Lung (tissue), 16 donors: ENCODE measurements around the gene SCARB2. TPM values are rescaled to one million over a fixed set of nuclear protein-coding genes. Genes with fewer than 3 reads are reported as not detected.
A peak's percentile ranks its signal among the peaks of the same experiment; 100 is the strongest.

Experiments used
- ATAC-seq: fragments of 200-7000 bp; cut with Tn5 transposase; one replicate; pipeline ENCODE4 v1.9.1; 2020; ENCODE audit warnings: moderate number of reproducible peaks; ENCODE audit not compliant: insufficient read depth, low FRiP score
- DNase-seq, 3 donors: peaks; one replicate each; pipeline ENCODE4 v3.0.0-alpha.2; 2013 to 2017
- H3K27ac ChIP-seq, 2 donors: one replicate each; pipeline ENCODE4 v1.5.1; 2013; ENCODE audit warnings: mild to moderate bottlenecking in 2 of 2, moderate library complexity in 2 of 2, control low read depth in 1 of 2, inconsistent platforms in 1 of 2, low read depth in 1 of 2, low read length in 1 of 2
- H3K27me3 ChIP-seq, 3 donors: one replicate each; pipeline ENCODE4 v1.5.1; 2013; ENCODE audit warnings: low read length in 2 of 3; ENCODE audit not compliant: control insufficient read depth in 3 of 3, insufficient read depth in 3 of 3
- H3K36me3 ChIP-seq, 4 donors: one replicate each; pipeline ENCODE4 v1.5.1; 2013; ENCODE audit warnings: low read length in 4 of 4, mild to moderate bottlenecking in 1 of 4, moderate library complexity in 1 of 4; ENCODE audit not compliant: control insufficient read depth in 4 of 4, insufficient read depth in 4 of 4
- H3K4me1 ChIP-seq, 5 donors: one replicate each; pipeline ENCODE4 v1.5.1; 2013; ENCODE audit warnings: low read length in 5 of 5, mild to moderate bottlenecking in 2 of 5, moderate library complexity in 1 of 5; ENCODE audit not compliant: control insufficient read depth in 5 of 5, insufficient read depth in 5 of 5
- H3K4me3 ChIP-seq: one replicate; pipeline ENCODE4 v1.5.1; 2013; ENCODE audit warnings: mild to moderate bottlenecking, control low read depth, moderate library complexity
- H3K9ac ChIP-seq, 2 donors: one replicate each; pipeline ENCODE4 v1.5.1; 2013; ENCODE audit warnings: low read length in 2 of 2, control low read depth in 1 of 2; ENCODE audit not compliant: insufficient read depth in 1 of 2
- H3K9me3 ChIP-seq, 4 donors: one replicate each; pipeline ENCODE4 v1.5.1; 2013; ENCODE audit warnings: low read length in 3 of 4, mild to moderate bottlenecking in 1 of 4, moderate library complexity in 1 of 4; ENCODE audit not compliant: control insufficient read depth in 4 of 4, insufficient read depth in 3 of 4
- CTCF ChIP-seq: IDR thresholded peaks from 2 replicates; pipeline ENCODE4 v1.5.1; 2012; ENCODE audit warnings: mild to moderate bottlenecking; ENCODE audit errors: control extremely low read depth, extremely low read depth
- WGBS, 2 donors: extraction: QIAGEN DNeasy Blood & Tissue Kit; methylation state at CpG; one replicate each; pipeline ENCODE4 v1.1.7; 2013; 5-methylcytosine and 5-hydroxymethylcytosine counted together
- long read RNA-seq, 5 donors: transcript quantifications; one replicate each; lab custom pipeline, GENCODE V29; 2026
- polyA plus RNA-seq, 2 donors: library from polyadenylated mRNA; stranded (reverse); fragments of 200-250 nt; gene quantifications; one replicate each; pipeline ENCODE4 v1.2.1, GENCODE V29; 2013
- total RNA-seq, 2 donors: library from RNA; depleted of rRNA in 1 of 2; stranded (reverse); fragments of >200 nt in 1 of 2; gene quantifications; one replicate each; pipeline ENCODE4 v1.2.1, GENCODE V29; 2014 to 2021
- donor health status: control.
- donor health status: control.
- donor health status: Bipolar disorder and iron deficiency.
- donor health status: healthy.
- donor health status: DM: yes; HTN: yes; CAD: no.

The SCARB2 gene
- total RNA-seq: 100 to 1,000 TPM; 195 to 360 TPM
- polyA plus RNA-seq: 100 to 1,000 TPM; 104 to 105 TPM
- long read RNA-seq, donor 1, full-length matches to known transcripts: 88 of 88 reads
- long read RNA-seq, donor 1, partial matches to known transcripts: 0 of 88 reads
- long read RNA-seq, donor 1, other reads (novel, unspliced or antisense): 0 of 88 reads
- long read RNA-seq, donor 2, full-length matches to known transcripts: 23 of 23 reads
- long read RNA-seq, donor 2, partial matches to known transcripts: 0 of 23 reads
- long read RNA-seq, donor 2, other reads (novel, unspliced or antisense): 0 of 23 reads
- long read RNA-seq, donor 3, full-length matches to known transcripts: 37 of 42 reads
- long read RNA-seq, donor 3, partial matches to known transcripts: 0 of 42 reads
- long read RNA-seq, donor 3, other reads (novel, unspliced or antisense): 5 of 42 reads
- long read RNA-seq, donor 4, full-length matches to known transcripts: 25 of 25 reads
- long read RNA-seq, donor 4, partial matches to known transcripts: 0 of 25 reads
- long read RNA-seq, donor 4, other reads (novel, unspliced or antisense): 0 of 25 reads
- long read RNA-seq, donor 5, full-length matches to known transcripts: 65 of 65 reads
- long read RNA-seq, donor 5, partial matches to known transcripts: 0 of 65 reads
- long read RNA-seq, donor 5, other reads (novel, unspliced or antisense): 0 of 65 reads

GRCh38 chr4:76213415-76214176 is at the start of gene SCARB2:
Gene SCARB2 (minus strand): TSS chr4:76213824. CDS start chr4:76213543, 281 bp downstream.
- H3K4me1 ChIP-seq: peaks cover 13 to 74% (median 42%) of the 10 kb centered on the region in 5 donors
- no peaks in the 10 kb centered on the region for H3K27me3 ChIP-seq
- no peaks in the 10 kb centered on the region for H3K9me3 ChIP-seq
- WGBS, 2 donors: 0 to 1% methylated on average over 78 to 94 of the region's 94 CpGs
- peak within 1 kb of the TSS; percentile 72 for H3K4me3 ChIP-seq
- peak within 1 kb of the TSS; percentile 87 to 91 for H3K27ac ChIP-seq
- TF ChIP-seq CTCF: no peak
- DNase-seq (peak; percentile 87 to 93 (median 88)), ATAC-seq (peak; percentile 93)
- peak within 1 kb of the TSS; percentile 94 to 99 for H3K9ac ChIP-seq
- peaks cover 0 to 3% (median 0%) of the 10 kb centered on the region in 4 donors for H3K36me3 ChIP-seq

GRCh38 chr4:76260571-76260970 is 46.9 kb upstream of the SCARB2 start:
- Histone ChIP-seq H3K27ac (no peak overlapping the region), H3K4me1 (no peaks in the 10 kb centered on the region), H3K9me3 (peaks cover 0 to 3% (median 0%) of the 10 kb centered on the region in 4 donors), H3K4me3 (no peak overlapping the region), H3K36me3 (peaks cover 0 to 2% (median 0%) of the 10 kb centered on the region in 4 donors), H3K27me3 (no peaks in the 10 kb centered on the region), H3K9ac (no peak overlapping the region)
- TF ChIP-seq CTCF: no peak
- no peak for DNase-seq
- 0 to 100% methylated on average over 1 of the region's 1 CpG for WGBS, 2 donors
- ATAC-seq: no peak

GRCh38 chr4:76257824-76258223 is 44.2 kb upstream of the SCARB2 start:
- no peak overlapping the region for H3K27ac ChIP-seq
- H3K4me1 ChIP-seq: no peaks in the 10 kb centered on the region
- no peak overlapping the region for H3K9ac ChIP-seq
- H3K27me3 ChIP-seq: peaks cover 0 to 3% (median 0%) of the 10 kb centered on the region in 3 donors
- H3K36me3 ChIP-seq: no peaks in the 10 kb centered on the region
- no peak for ATAC-seq
- H3K4me3 ChIP-seq: no peak overlapping the region
- no peak for DNase-seq
- no peak for TF ChIP-seq CTCF
- 94 to 96% methylated on average over 3 of the region's 3 CpGs for WGBS, 2 donors
- H3K9me3 ChIP-seq: no peaks in the 10 kb centered on the region
